Retinal pigment epithelial cell (primary cell): ENCODE data around the gene ORMDL3.

Experiments
- DNase-seq: peaks from one replicate; pipeline ENCODE4 v3.0.0-alpha.2; 2010; ENCODE audit warnings: low read depth
- H3K4me3 ChIP-seq: 2 replicates; pipeline ENCODE4 v1.5.1; 2011; ENCODE audit warnings: mild to moderate bottlenecking, low read length, control low read depth, moderate library complexity
- TF ChIP-seq, protein P1 (sequence below): conservative IDR thresholded peaks from 2 replicates; pipeline ENCODE4 v1.5.1; 2011; ENCODE audit warnings: low read depth, low read length, control low read depth, inconsistent platforms

ORMDL3 gene

DNA sequence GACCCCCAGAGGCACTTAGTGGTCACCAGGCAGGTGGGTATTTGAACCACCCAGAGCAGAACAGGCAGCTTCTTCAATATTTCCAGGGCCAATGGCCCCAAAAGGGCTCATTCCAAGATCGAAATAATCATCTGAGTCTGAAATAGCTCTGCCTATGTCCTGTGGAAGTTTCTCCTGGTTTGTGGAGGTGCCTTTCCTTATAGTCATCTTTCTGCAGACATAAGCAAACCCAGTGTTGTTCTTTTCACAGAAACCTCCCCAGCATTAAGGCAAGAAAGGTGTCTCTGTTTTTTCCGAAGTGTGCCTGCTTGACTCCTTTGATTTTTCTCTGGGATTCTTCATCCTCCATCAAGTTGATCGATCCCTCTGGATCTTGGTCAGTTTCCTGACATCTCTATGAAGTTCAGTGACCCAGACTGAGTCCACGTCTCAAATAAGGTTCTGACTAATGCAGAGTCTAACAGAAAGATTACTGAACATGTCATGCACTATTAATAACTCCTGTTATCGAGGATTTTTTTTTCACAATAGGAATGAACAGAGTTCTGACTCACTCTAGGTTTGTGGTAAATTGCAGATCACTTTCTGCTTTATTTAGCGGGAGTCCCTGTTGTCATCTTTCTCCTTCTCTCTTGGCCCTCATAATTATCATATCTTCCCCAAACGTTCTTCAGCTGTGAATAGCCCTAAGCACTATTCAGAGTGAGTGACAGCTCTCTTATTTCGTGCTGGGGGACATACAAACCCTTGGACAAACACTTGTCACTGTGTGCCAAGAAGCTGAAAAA is 1.7 kb upstream of the ORMDL3 start:
- peak; percentile 81 for DNase-seq
- no peak overlapping the region for H3K4me3 ChIP-seq
- TF ChIP-seq, protein P1, sequence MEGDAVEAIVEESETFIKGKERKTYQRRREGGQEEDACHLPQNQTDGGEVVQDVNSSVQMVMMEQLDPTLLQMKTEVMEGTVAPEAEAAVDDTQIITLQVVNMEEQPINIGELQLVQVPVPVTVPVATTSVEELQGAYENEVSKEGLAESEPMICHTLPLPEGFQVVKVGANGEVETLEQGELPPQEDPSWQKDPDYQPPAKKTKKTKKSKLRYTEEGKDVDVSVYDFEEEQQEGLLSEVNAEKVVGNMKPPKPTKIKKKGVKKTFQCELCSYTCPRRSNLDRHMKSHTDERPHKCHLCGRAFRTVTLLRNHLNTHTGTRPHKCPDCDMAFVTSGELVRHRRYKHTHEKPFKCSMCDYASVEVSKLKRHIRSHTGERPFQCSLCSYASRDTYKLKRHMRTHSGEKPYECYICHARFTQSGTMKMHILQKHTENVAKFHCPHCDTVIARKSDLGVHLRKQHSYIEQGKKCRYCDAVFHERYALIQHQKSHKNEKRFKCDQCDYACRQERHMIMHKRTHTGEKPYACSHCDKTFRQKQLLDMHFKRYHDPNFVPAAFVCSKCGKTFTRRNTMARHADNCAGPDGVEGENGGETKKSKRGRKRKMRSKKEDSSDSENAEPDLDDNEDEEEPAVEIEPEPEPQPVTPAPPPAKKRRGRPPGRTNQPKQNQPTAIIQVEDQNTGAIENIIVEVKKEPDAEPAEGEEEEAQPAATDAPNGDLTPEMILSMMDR: no peak

DNA sequence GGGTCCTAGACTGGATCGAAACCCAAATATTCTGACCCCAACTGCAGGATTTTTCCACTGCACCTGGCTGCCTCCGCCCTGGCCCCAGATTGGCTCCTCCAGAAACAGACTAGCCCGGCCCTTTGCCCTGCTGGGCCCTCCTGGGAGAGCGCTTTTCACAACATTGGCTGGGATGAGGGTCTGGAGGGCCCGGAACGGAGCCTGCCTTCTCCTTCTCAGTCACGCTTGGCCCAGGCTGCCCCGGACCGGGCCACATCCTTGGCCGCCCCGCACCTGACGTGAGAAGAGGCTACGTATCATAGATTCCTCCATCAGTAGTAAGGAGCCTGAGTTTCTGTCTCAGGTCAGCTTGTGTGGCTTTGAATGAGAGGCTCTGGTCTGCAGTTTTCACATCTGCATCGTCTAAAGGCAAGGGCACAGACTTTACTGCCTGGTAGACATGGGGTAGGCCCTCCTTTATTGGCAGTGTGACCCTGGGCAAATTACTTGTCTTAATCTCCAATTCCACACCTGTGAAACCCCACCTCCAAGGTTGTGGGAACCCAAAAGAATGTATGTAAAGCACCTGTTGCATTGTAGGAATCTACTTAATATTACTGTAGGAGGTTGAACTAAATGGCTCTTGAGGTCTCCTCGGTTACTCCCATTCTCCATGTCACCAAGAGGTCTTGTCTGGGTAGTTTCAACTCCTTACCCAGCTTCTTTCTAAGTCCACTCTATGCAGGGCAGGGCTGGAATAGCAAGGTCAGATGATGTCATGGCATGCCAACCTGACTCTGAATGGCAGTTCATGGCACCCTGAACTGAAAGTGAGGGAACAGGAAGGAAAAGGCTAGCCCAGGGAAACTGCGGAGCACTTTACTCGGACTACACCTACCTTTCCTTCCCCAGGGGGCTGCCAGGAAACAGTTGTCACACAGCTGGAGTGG is 792 bp upstream of the ORMDL3 start:
- DNase-seq: no peak
- H3K4me3 ChIP-seq: peak overlapping the region; percentile 49
- TF ChIP-seq, protein P1: no peak

DNA sequence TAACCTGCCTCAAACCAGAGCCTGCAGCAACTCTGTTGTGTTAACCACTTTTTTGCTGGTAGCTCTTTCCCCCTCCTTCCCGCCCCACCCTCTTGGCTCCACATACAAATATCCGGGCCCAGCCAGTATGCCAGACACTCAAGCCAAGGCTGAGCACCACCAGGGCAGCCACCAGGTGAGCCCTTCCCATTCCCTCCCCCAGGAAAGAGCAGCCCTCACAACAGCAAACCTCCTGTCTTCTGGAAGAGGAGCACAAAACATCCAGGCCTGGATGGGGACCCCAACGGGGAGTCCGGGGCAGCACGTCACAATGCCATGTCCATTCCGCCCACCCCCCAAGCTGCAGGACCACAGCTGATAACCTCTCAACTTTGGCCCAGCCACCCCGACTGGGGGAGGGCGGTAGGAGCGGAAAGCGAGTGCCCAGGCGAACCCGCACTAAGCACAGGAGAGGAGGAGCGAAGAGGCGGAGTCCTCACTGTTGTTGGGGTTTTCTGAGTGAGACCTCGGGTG is 757 bp downstream of the ORMDL3 start:
- TF ChIP-seq, protein P1: no peak
- no peak for DNase-seq
- peak overlapping the region; percentile 84 for H3K4me3 ChIP-seq

DNA sequence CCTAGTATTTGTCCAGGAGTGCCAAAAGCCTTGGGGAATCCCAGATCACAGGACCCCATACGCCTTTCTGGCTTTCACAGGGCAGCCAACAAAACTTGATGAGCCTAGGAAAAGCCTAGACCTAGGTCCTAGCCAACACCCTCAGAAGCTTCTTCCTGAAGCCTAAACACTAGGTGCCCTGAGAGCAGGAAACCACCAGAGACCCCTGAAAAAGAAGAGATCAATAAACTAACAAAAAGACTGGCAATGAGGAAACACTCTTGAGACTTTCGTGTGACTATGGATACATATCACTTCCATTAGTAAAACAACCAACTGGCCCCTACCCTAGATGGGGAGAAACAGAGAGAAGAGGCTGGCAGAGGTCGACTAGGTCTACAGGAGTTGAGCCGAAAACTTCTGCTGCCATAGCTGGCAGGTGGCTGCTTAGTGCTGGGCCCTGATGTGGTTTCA is 1.2 kb downstream of the ORMDL3 start:
- DNase-seq: no peak
- TF ChIP-seq, protein P1: no peak
- H3K4me3 ChIP-seq: peak overlapping the region; percentile 84

DNA sequence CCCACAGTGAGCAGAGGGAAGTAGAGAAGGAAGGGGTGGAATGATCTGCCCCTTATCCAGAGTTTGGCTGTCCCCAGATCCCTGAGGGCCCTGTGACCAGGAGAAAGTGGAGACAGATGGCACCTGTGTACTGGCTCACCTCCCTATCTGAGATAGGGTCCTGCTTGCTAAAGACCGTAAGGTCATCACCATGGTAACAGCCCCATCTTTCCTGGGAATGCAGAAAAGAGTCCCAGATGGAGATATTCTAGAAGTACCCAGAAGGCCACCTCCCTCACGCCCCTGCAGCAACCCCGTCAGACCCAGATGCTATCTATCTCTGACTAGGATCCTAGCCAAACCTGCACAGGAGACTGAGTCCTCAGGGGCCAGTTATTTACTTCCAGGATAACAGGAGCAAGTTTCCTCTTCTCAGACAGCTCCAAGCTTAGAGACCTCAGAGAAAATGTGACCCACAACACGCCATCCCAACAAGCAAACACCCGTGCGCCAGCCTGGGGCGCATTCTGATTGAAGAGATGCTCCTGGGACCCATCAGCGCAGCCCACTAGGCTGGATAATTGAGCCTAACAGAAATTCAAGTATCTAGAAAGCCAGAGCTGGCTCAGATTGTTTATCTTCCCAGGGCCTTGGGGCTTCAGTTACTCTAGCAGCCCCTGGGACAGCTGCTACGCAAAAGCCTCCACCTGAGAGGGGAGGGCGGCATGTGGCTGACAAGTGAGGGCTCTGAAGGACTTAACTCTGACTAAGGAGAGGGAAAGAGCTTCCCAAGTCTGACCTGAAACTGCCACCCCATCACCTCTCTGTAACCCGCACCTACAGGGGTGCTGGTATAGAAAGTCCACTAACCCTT is 1.9 kb downstream of the ORMDL3 start:
- no peak for DNase-seq
- TF ChIP-seq, protein P1: no peak
- no peak overlapping the region for H3K4me3 ChIP-seq

DNA sequence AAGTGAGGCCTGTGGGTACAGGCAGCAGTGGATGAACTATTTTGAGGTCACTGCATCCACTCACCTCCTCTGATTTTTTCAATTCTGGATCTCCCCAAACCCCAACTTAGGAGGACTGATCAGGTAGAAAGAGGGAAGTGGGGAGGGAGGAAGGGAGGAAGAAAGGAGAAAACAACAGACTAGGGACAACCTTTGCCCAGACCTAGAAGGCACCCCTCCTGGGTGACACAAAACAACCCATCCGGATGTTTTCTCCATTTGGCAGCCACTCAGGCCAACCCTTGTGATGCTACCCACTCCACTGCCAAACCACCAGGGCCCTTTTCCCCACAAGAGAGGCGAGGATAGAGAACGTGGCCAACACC is 2.7 kb downstream of the ORMDL3 start:
- H3K4me3 ChIP-seq: no peak overlapping the region
- no peak for DNase-seq
- TF ChIP-seq, protein P1: no peak
